HepG2 (cell line): Measurements from ENCODE around the gene CSNK1D. TPM values are rescaled to one million over a fixed set of nuclear protein-coding genes. Genes with fewer than 3 reads are reported as not detected.

Source experiments
- AKAP8 ChIP-seq: sonication (generic); formaldehyde crosslinking; IDR thresholded peaks from 2 replicates; pipeline ENCODE4 v1.5.1; 2020; ENCODE audit warnings: mild to moderate bottlenecking, missing genetic modification reagents
- CREB1 ChIP-seq, 2 experiments: fragments of 450-650 bp in 1 of 2; IDR thresholded peaks; 2 replicates each; pipeline ENCODE4 v1.6.1; 2016 to 2017; ENCODE audit warnings: control low read depth in 1 of 2, mild to moderate bottlenecking in 1 of 2, missing compliant biosample characterization in 1 of 2, missing genetic modification characterization in 1 of 2
- CSRNP1 ChIP-seq: sonication (generic); formaldehyde crosslinking; IDR thresholded peaks from 2 replicates; pipeline ENCODE4 v1.8.1; 2023; ENCODE audit warnings: mild to moderate bottlenecking, missing genetic modification reagents
- EP300 ChIP-seq, 3 experiments: sonication (generic) in 1 of 3; formaldehyde crosslinking in 1 of 3; IDR thresholded peaks; 2 replicates each; pipeline versions ENCODE4 v1.5.1 to v1.6.1; 2011 to 2020; ENCODE audit warnings: low read depth in 2 of 3, low read length in 2 of 3, borderline replicate concordance in 1 of 3, improper control_type of control experiment in 1 of 3, mild to moderate bottlenecking in 1 of 3, missing genetic modification reagents in 1 of 3, moderate library complexity in 1 of 3
- ETV5 ChIP-seq: IDR thresholded peaks from 2 replicates; pipeline ENCODE4 v1.6.1; 2018; ENCODE audit warnings: missing biosample characterization, missing genetic modification reagents, inconsistent platforms, borderline replicate concordance
- GFI1 ChIP-seq: sonication (generic); formaldehyde crosslinking; IDR thresholded peaks from 2 replicates; pipeline ENCODE4 v1.5.0; 2020; ENCODE audit warnings: missing genetic modification reagents, mild to moderate bottlenecking, borderline replicate concordance
- HDAC6 ChIP-seq: fragments of 200-600 bp; sonication (generic); IDR thresholded peaks from 2 replicates; pipeline ENCODE4 v1.7.0; 2017; ENCODE audit warnings: mild to moderate bottlenecking, antibody characterized with exemption, low read length, low read depth
- HNRNPH1 ChIP-seq: fragments of 200-400 bp; formaldehyde crosslinking; optimal IDR thresholded peaks from 2 replicates; pipeline ENCODE3; 2017; ENCODE audit warnings: mild to moderate bottlenecking, low read depth, low read length
- MAFG ChIP-seq: sonication (generic); formaldehyde crosslinking; IDR thresholded peaks from 2 replicates; pipeline ENCODE4 v1.5.1; 2020; ENCODE audit warnings: mild to moderate bottlenecking, missing genetic modification reagents
- MTA1 ChIP-seq: sonication (generic); formaldehyde crosslinking; IDR thresholded peaks from 2 replicates; pipeline ENCODE4 v1.4.0; 2020; ENCODE audit warnings: missing genetic modification reagents, mild to moderate bottlenecking, borderline replicate concordance
- NBN ChIP-seq: fragments of 450-650 bp; conservative IDR thresholded peaks from 2 replicates; pipeline ENCODE4 v1.6.1; 2017
- NFKBIZ ChIP-seq: IDR thresholded peaks from 2 replicates; pipeline ENCODE4 v1.6.1; 2018; ENCODE audit warnings: missing genetic modification reagents, missing compliant biosample characterization
- PCBP1 ChIP-seq: fragments of 200-400 bp; formaldehyde crosslinking; IDR thresholded peaks from 2 replicates; pipeline ENCODE4 v1.6.1; 2017; ENCODE audit warnings: mild to moderate bottlenecking, low read depth, low read length, borderline replicate concordance
- PHF21A ChIP-seq: sonication (generic); formaldehyde crosslinking; IDR thresholded peaks from 2 replicates; pipeline ENCODE4 v1.5.0; 2020; ENCODE audit warnings: mild to moderate bottlenecking, missing genetic modification reagents
- RFX1 ChIP-seq: fragments of 450-650 bp; IDR thresholded peaks from 2 replicates; pipeline ENCODE4 v1.6.1; 2017
- SMARCC2 ChIP-seq: fragments of 450-650 bp; IDR thresholded peaks from 2 replicates; pipeline ENCODE4 v1.6.1; 2017; ENCODE audit warnings: antibody characterized with exemption, mild to moderate bottlenecking
- SNRNP70 ChIP-seq: fragments of 200-400 bp; formaldehyde crosslinking; IDR thresholded peaks from 2 replicates; pipeline ENCODE4 v1.6.1; 2017; ENCODE audit warnings: mild to moderate bottlenecking, low read depth, low read length, moderate library complexity
- THAP8 ChIP-seq: sonication (generic); formaldehyde crosslinking; IDR thresholded peaks from 2 replicates; pipeline ENCODE4 v1.5.1; 2020; ENCODE audit warnings: missing genetic modification reagents, mild to moderate bottlenecking, borderline replicate concordance
- ZBTB34 ChIP-seq: sonication (generic); formaldehyde crosslinking; IDR thresholded peaks from 2 replicates; pipeline ENCODE4 v1.8.0; 2022; ENCODE audit warnings: mild to moderate bottlenecking, missing genetic modification reagents
- ZNF20 ChIP-seq: sonication (generic); formaldehyde crosslinking; IDR thresholded peaks from 2 replicates; pipeline ENCODE4 v1.4.0; 2020; ENCODE audit warnings: mild to moderate bottlenecking, moderate library complexity, missing genetic modification reagents
- ZNF256 ChIP-seq: sonication (generic); formaldehyde crosslinking; conservative IDR thresholded peaks from 2 replicates; pipeline ENCODE4 v1.4.0; 2020; ENCODE audit warnings: missing genetic modification reagents
- ZNF562 ChIP-seq: sonication (generic); formaldehyde crosslinking; IDR thresholded peaks from 2 replicates; pipeline ENCODE4 v1.8.0; 2022; ENCODE audit warnings: missing genetic modification reagents, borderline replicate concordance
- ZNF704 ChIP-seq: sonication (generic); formaldehyde crosslinking; IDR thresholded peaks from 2 replicates; pipeline ENCODE4 v1.8.1; 2023; ENCODE audit warnings: mild to moderate bottlenecking, inconsistent platforms, moderate library complexity, missing genetic modification reagents, borderline replicate concordance
- ZNF766 ChIP-seq: sonication (generic); formaldehyde crosslinking; IDR thresholded peaks from 2 replicates; pipeline ENCODE4 v1.5.0; 2020; ENCODE audit warnings: missing genetic modification reagents, borderline replicate concordance
- ZNF775 ChIP-seq: sonication (generic); formaldehyde crosslinking; IDR thresholded peaks from 2 replicates; pipeline ENCODE4 v1.4.0; 2020; ENCODE audit warnings: missing genetic modification reagents, mild to moderate bottlenecking, moderate library complexity, borderline replicate concordance
- polyA plus RNA-seq, 8 experiments: library from polyadenylated mRNA; depleted of rRNA in 3 of 8; stranded (reverse) in 7 of 8; unstranded in 1 of 8; fragments of >200 nt; fragmentation: Illumina TruSeq in 4 of 8; extraction: Trizol in 4 of 8; gene quantifications; 2 replicates each; pipeline versions ENCODE4 v1.2.1 to v1.2.3, GENCODE V29; 2011 to 2016; ENCODE audit warnings: low read depth in 4 of 8, missing spikeins in 1 of 8, mixed read lengths in 1 of 8; ENCODE audit not compliant: insufficient read depth in 1 of 8
- total RNA-seq, 5 experiments: library from RNA; depleted of rRNA; stranded (reverse); fragments of >200 nt; fragmentation: Illumina TruSeq; extraction: Trizol; gene quantifications; 2 replicates each; pipeline ENCODE4 v1.2.3, GENCODE V29; 2016; ENCODE audit warnings: low read depth in 1 of 5

Gene CSNK1D
- total and polyA plus RNA-seq, 2 of the 13 experiments (the other 11 are each of a cell fraction or from before 2014, with no cell fraction given), result 31.5 to 128 TPM

GRCh38 chr17:82230609-82231311, 42.7 kb downstream of the CSNK1D start (continued):
- TF ChIP-seq ZNF256 (CRISPR knock-in tag) (peak; percentile 98), PCBP1 (no peak), HDAC6 (no peak), EP300 (IDR thresholded peaks at IDR 0.05; ENCODE audit: low read depth in 2 of 2, low read length in 2 of 2) (peak in 1 of 2 experiments; percentile 53; a peak in 2 of 4 replicates), EP300 (CRISPR knock-in tag; IDR thresholded peaks at IDR 0.05; ENCODE audit: borderline replicate concordance) (peak; percentile 43; the same call in 1 of the 2 replicates), SNRNP70 (no peak), ZNF704 (CRISPR knock-in tag) (peak; percentile 92; the same call in 1 of the 2 replicates), ZBTB34 (peak; percentile 45; the same call in 1 of the 2 replicates), CSRNP1 (CRISPR knock-in tag) (peak; percentile 95), ZNF766 (CRISPR knock-in tag) (peak; percentile 98), MTA1 (CRISPR knock-in tag) (peak; percentile 89; the same call in 1 of the 2 replicates), RFX1 (no peak), ZNF20 (CRISPR knock-in tag) (peak; percentile 93), NFKBIZ (CRISPR knock-in tag) (no peak), ZNF775 (CRISPR knock-in tag) (peak; percentile 83; the same call in 1 of the 2 replicates), SMARCC2 (no peak), NBN (no peak), AKAP8 (CRISPR knock-in tag) (peak; percentile 100), CREB1 (IDR thresholded peaks at IDR 0.05) (no peak), CREB1 (CRISPR knock-in tag; IDR thresholded peaks at IDR 0.05) (no peak), GFI1 (peak; percentile 77; the same call in 1 of the 2 replicates), THAP8 (CRISPR knock-in tag) (peak; percentile 91), MAFG (CRISPR knock-in tag) (peak; percentile 8; the same call in 1 of the 2 replicates), PHF21A (peak; percentile 88), HNRNPH1 (no peak), ZNF562 (no peak; the same call in 1 of the 2 replicates), ETV5 (CRISPR knock-in tag) (no peak; the same call in 1 of the 2 replicates)
